ENCODE measurements around the gene TCP11L2. TPM values are rescaled to one million over a fixed set of nuclear protein-coding genes. Genes with fewer than 3 reads are reported as not detected.

The TCP11L2 gene
- total and polyA plus RNA-seq, 2 of the 8 experiments (the other 6 are each of a cell fraction or from before 2014, with no cell fraction given): 2.1 to 7.1 TPM

DNA sequence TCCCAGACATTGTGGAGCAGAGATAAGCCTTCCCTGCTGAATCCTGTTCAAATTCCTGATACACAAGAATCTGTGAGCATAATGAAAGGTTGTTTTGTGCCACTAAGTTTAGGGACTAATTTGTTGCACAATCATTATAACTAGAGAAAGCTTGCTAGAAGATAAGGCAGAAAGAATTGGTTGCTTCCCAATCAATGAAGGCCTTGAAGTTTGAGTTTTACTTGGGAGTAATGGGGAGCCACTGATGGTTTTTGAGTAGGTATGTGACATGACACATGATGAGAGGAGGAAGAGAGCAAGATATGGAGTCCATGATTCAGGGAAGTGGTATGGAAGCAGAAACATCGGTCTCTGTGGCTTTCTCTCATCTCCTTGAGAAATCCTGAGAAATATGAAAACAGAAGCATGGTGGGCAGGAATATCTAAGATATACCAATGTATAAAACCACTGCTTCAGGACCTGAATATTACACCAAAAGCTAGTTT lies 13.3 kb upstream of the TCP11L2 start:
- H2BK12ac ChIP-seq (ENCODE audit: low read depth, low read length): no peak overlapping the region
- H3K79me1 ChIP-seq (ENCODE audit: low read depth, low read length): no peaks in the 10 kb centered on the region
- no peaks in the 10 kb centered on the region for H3K9me3 ChIP-seq (ENCODE audit: insufficient read depth in 2 of 2, low read depth in 1 of 2, low read length in 1 of 2)
- H3K23ac ChIP-seq (ENCODE audit: insufficient read length): no peak overlapping the region
- FAIRE-seq (no peak), DNase-seq (ENCODE audit: low read depth in 1 of 2, low spot score in 2 of 2) (no peak)
- no peak overlapping the region for H3K9ac ChIP-seq (replicated peaks in 1 of 4; ENCODE audit: extremely low read depth in 1 of 4, low read depth in 3 of 4, low read length in 3 of 4)
- no peak overlapping the region for H4K8ac ChIP-seq (ENCODE audit: extremely low read depth, insufficient read depth, low read length)
- H4K5ac ChIP-seq (ENCODE audit: insufficient read length, low read depth, low read length): no peak overlapping the region
- H3K23me2 ChIP-seq (ENCODE audit: low read depth, low read length): no peaks in the 10 kb centered on the region
- no peak overlapping the region for H3K14ac ChIP-seq (ENCODE audit: insufficient read length)
- H2BK5ac ChIP-seq (ENCODE audit: low read depth, low read length): no peak overlapping the region
- no peaks in the 10 kb centered on the region for H3K36me3 ChIP-seq (ENCODE audit: control insufficient read depth in 2 of 4, insufficient read depth in 4 of 4, low read length in 3 of 4)
- no peak overlapping the region for H3K4me3 ChIP-seq (ENCODE audit: extremely low read depth in 1 of 4, insufficient read depth in 2 of 4, low read depth in 3 of 4, low read length in 4 of 4)
- H3K4me1 ChIP-seq (replicated peaks in 1 of 4; ENCODE audit: control insufficient read depth in 3 of 4, insufficient read depth in 4 of 4, low read length in 3 of 4): no peaks in the 10 kb centered on the region
- no peaks in the 10 kb centered on the region for H4K20me1 ChIP-seq (replicated peaks in 1 of 2; ENCODE audit: control insufficient read depth in 1 of 2, insufficient read depth in 2 of 2, low read length in 2 of 2)
- H2BK120ac ChIP-seq (replicated peaks; ENCODE audit: low read depth, low read length): no peak overlapping the region
- H2AFZ ChIP-seq (ENCODE audit: low read length): no peak overlapping the region
- no peak overlapping the region for H3K27ac ChIP-seq (ENCODE audit: low read depth, low read length)
- no peak overlapping the region for H4K91ac ChIP-seq (replicated peaks; ENCODE audit: insufficient read length, low read length)
- no peak overlapping the region for H2AK5ac ChIP-seq (ENCODE audit: low read depth, low read length)
- CTCF ChIA-PET (ENCODE audit: partially characterized antibody): interaction anchor here (1.1 to 1.8 kb wide), 4 partner anchors 17 to 816 kb away, joined by 3 to 5 read pairs (median 4); no protein-coding TSS in a partner anchor
- H3K4ac ChIP-seq (replicated peaks; ENCODE audit: insufficient read length, low read depth, low read length): no peak overlapping the region
- no peak overlapping the region for H2BK15ac ChIP-seq (ENCODE audit: low read length)
- POLR2A ChIA-PET (ENCODE audit: partially characterized antibody): no interaction called here
- H3K4me2 ChIP-seq (ENCODE audit: insufficient read depth in 1 of 2, low read depth in 2 of 2, low read length in 2 of 2): no peak overlapping the region
- 94% methylated on average over 1 of the region's 1 CpG; no CpG with 5 or more reads in 1 of the 2 experiments for WGBS, 2 experiments (ENCODE audit: extremely low coverage in 1 of 2, insufficient coverage in 1 of 2, insufficient read length in 1 of 2, insufficient replicate concordance in 2 of 2, low coverage in 1 of 2, low lambda C conversion rate in 2 of 2, missing lambda C conversion rate in 1 of 2)
- H2BK20ac ChIP-seq (ENCODE audit: low read length): no peak overlapping the region
- H3K18ac ChIP-seq (ENCODE audit: extremely low read depth, low read length): no peak overlapping the region
- H3K56ac ChIP-seq (replicated peaks; ENCODE audit: insufficient read length, low read depth, low read length): no peak overlapping the region
- H3K27me3 ChIP-seq (replicated peaks in 1 of 4; ENCODE audit: control insufficient read depth in 3 of 4, extremely low read depth in 1 of 4, insufficient read depth in 3 of 4, low read length in 3 of 4): no peaks in the 10 kb centered on the region
- H3K79me2 ChIP-seq (ENCODE audit: control insufficient read depth in 1 of 2, insufficient read depth in 2 of 2, low read length in 2 of 2): no peaks in the 10 kb centered on the region
- TF ChIP-seq BRCA1 (IDR thresholded peaks at IDR 0.05; ENCODE audit: low read depth, low read length) (no peak), CTBP2 (IDR thresholded peaks at IDR 0.05; ENCODE audit: borderline replicate concordance, insufficient read depth, insufficient read length, low read length) (no peak), PHF8 (conservative IDR thresholded peaks at IDR 0.05; ENCODE audit: low read depth, low read length) (no peak), CBX8 (IDR thresholded peaks at IDR 0.05; ENCODE audit: borderline replicate concordance, low read depth, low read length) (no peak), GTF2F1 (IDR thresholded peaks at IDR 0.05; ENCODE audit: borderline replicate concordance, low read depth, low read length) (no peak), SIX5 (IDR thresholded peaks at IDR 0.05; ENCODE audit: low read depth, low read length) (no peak), TBP (IDR thresholded peaks at IDR 0.05; ENCODE audit: low read depth, low read length) (no peak), SIN3A (conservative IDR thresholded peaks at IDR 0.05 in 1 of 2, IDR thresholded peaks at IDR 0.05 in 1 of 2; ENCODE audit: low read depth in 1 of 2, low read length in 2 of 2) (no peak), NRF1 (IDR thresholded peaks at IDR 0.05; ENCODE audit: low read depth, low read length) (no peak), KDM1A (IDR thresholded peaks at IDR 0.05; ENCODE audit: borderline replicate concordance, low read length) (no peak), SP2 (IDR thresholded peaks at IDR 0.05; ENCODE audit: low read length) (no peak), HDAC2 (IDR thresholded peaks at IDR 0.05; ENCODE audit: borderline replicate concordance in 1 of 2, low read depth in 2 of 2, low read length in 2 of 2) (no peak)
- TF ChIP-seq, protein P1, sequence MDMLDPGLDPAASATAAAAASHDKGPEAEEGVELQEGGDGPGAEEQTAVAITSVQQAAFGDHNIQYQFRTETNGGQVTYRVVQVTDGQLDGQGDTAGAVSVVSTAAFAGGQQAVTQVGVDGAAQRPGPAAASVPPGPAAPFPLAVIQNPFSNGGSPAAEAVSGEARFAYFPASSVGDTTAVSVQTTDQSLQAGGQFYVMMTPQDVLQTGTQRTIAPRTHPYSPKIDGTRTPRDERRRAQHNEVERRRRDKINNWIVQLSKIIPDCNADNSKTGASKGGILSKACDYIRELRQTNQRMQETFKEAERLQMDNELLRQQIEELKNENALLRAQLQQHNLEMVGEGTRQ (IDR thresholded peaks at IDR 0.05; ENCODE audit: low read length): no peak
